Mesenchymal stem cell (in vitro differentiated cells and primary cell): ENCODE measurements around the gene MTHFD1.

ENCODE experiments used
- DNase-seq: peaks from one replicate; pipeline ENCODE4 v3.0.0-alpha.2; 2013
- H2AFZ ChIP-seq: one replicate; pipeline ENCODE4 v1.6.1; 2013; ENCODE audit warnings: low read depth, mild to moderate bottlenecking, control low read depth, inconsistent platforms, low read length, moderate library complexity
- H2AK5ac ChIP-seq: 2 replicates; pipeline ENCODE4 v1.6.1; 2013; ENCODE audit warnings: low read length, moderate library complexity, mild to moderate bottlenecking, inconsistent platforms; ENCODE audit not compliant: severe bottlenecking
- H2BK120ac ChIP-seq: one replicate; pipeline ENCODE4 v1.6.1; 2013; ENCODE audit warnings: low read depth, mild to moderate bottlenecking, inconsistent platforms, low read length, moderate library complexity
- H2BK12ac ChIP-seq, 2 experiments: one replicate each; pipeline ENCODE4 v1.6.1; 2013; ENCODE audit warnings: inconsistent platforms in 2 of 2, low read length in 2 of 2, mild to moderate bottlenecking in 2 of 2, moderate library complexity in 2 of 2, control low read depth in 1 of 2
- H2BK15ac ChIP-seq: one replicate; pipeline ENCODE4 v1.6.1; 2013; ENCODE audit warnings: mild to moderate bottlenecking, low read depth, inconsistent platforms; ENCODE audit not compliant: poor library complexity, severe bottlenecking
- H2BK5ac ChIP-seq: 2 replicates; pipeline ENCODE4 v1.6.1; 2013; ENCODE audit warnings: low read depth, mild to moderate bottlenecking, low read length, control low read depth, inconsistent platforms; ENCODE audit not compliant: poor library complexity, severe bottlenecking
- H3K14ac ChIP-seq, 2 experiments: one replicate each; pipeline ENCODE4 v1.6.1; 2013; ENCODE audit warnings: inconsistent platforms in 2 of 2, low read length in 2 of 2, control low read depth in 1 of 2, mild to moderate bottlenecking in 1 of 2, moderate library complexity in 1 of 2
- H3K18ac ChIP-seq, 2 experiments: one replicate each; pipeline ENCODE4 v1.6.1; 2013; ENCODE audit warnings: inconsistent platforms in 2 of 2, low read length in 2 of 2, control low read depth in 1 of 2, low read depth in 1 of 2, mild to moderate bottlenecking in 1 of 2
- H3K23ac ChIP-seq, 2 experiments: one replicate each; pipeline ENCODE4 v1.6.1; 2013; ENCODE audit warnings: inconsistent platforms in 2 of 2, low read length in 2 of 2, mild to moderate bottlenecking in 2 of 2, moderate library complexity in 2 of 2, control low read depth in 1 of 2
- H3K27ac ChIP-seq: 2 replicates; pipeline ENCODE4 v1.5.1; 2013; ENCODE audit warnings: mild to moderate bottlenecking, moderate library complexity, low read length, control low read depth, inconsistent platforms; ENCODE audit not compliant: poor library complexity, severe bottlenecking
- H3K27me3 ChIP-seq, 2 experiments: 2 replicates each; pipeline versions ENCODE4 v1.6.1 to v1.7.0; 2013; ENCODE audit warnings: low read length in 2 of 2, mild to moderate bottlenecking in 2 of 2, moderate library complexity in 2 of 2, control low read depth in 1 of 2, inconsistent platforms in 1 of 2; ENCODE audit not compliant: control insufficient read depth in 1 of 2, insufficient read depth in 1 of 2
- H3K36me3 ChIP-seq, 2 experiments: 2 replicates each; pipeline versions ENCODE4 v1.6.1 to v1.7.0; 2013; ENCODE audit warnings: low read length in 2 of 2, control low read depth in 1 of 2, inconsistent platforms in 1 of 2, low read depth in 1 of 2, mild to moderate bottlenecking in 1 of 2; ENCODE audit not compliant: insufficient read depth in 2 of 2, control insufficient read depth in 1 of 2
- H3K4ac ChIP-seq, 2 experiments: one replicate each; pipeline ENCODE4 v1.6.1; 2013; ENCODE audit warnings: inconsistent platforms in 2 of 2, low read length in 2 of 2, mild to moderate bottlenecking in 2 of 2, moderate library complexity in 2 of 2, control low read depth in 1 of 2, low read depth in 1 of 2
- H3K4me1 ChIP-seq: 2 replicates; pipeline ENCODE4 v1.6.1; 2013; ENCODE audit warnings: low read depth, low read length, control low read depth; ENCODE audit not compliant: control insufficient read depth, insufficient read depth
- H3K4me2 ChIP-seq: 2 replicates; pipeline ENCODE4 v1.6.1; 2013; ENCODE audit warnings: low read length, mild to moderate bottlenecking, inconsistent platforms; ENCODE audit not compliant: poor library complexity, severe bottlenecking
- H3K4me3 ChIP-seq, 2 experiments: 2 replicates each; pipeline versions ENCODE4 v1.5.1 to v1.7.0; 2013; ENCODE audit warnings: low read length in 2 of 2, mild to moderate bottlenecking in 2 of 2, control low read depth in 1 of 2, low read depth in 1 of 2; ENCODE audit not compliant: insufficient read depth in 1 of 2
- H3K79me1 ChIP-seq: replicated peaks from 2 replicates; pipeline ENCODE4 v1.6.1; 2013; ENCODE audit warnings: mild to moderate bottlenecking, control low read depth, low read length, inconsistent platforms; ENCODE audit not compliant: poor library complexity, severe bottlenecking
- H3K9ac ChIP-seq: 2 replicates; pipeline ENCODE4 v1.7.0; 2013; ENCODE audit warnings: mild to moderate bottlenecking, low read length, moderate library complexity
- H3K9me3 ChIP-seq: 2 replicates; pipeline ENCODE4 v1.7.0; 2013; ENCODE audit warnings: mild to moderate bottlenecking, low read length; ENCODE audit not compliant: control insufficient read depth
- H4K8ac ChIP-seq: one replicate; pipeline ENCODE4 v1.6.1; 2013; ENCODE audit warnings: inconsistent platforms, mild to moderate bottlenecking, low read length, moderate library complexity
- H4K91ac ChIP-seq: one replicate; pipeline ENCODE4 v1.6.1; 2013; ENCODE audit warnings: mild to moderate bottlenecking, low read length, inconsistent platforms
- WGBS: methylation state at CpG from one replicate; pipeline ENCODE4 v1.1.7; 2013; ENCODE audit warnings: mixed read lengths; 5-methylcytosine and 5-hydroxymethylcytosine counted together

Gene MTHFD1

GRCh38 chr14:64416348-64416932, 28.3 kb downstream of the MTHFD1 start:
- H3K9ac ChIP-seq = no peak overlapping the region
- H2AFZ ChIP-seq = no peak overlapping the region
- H4K8ac ChIP-seq = no peak overlapping the region
- no peaks in the 10 kb centered on the region for H3K9me3 ChIP-seq
- no peak overlapping the region for H3K18ac ChIP-seq
- H2BK12ac ChIP-seq = no peak overlapping the region
- no peak overlapping the region for H2BK15ac ChIP-seq
- no peak overlapping the region for H3K4me2 ChIP-seq
- no peak overlapping the region for H2BK120ac ChIP-seq
- H3K36me3 ChIP-seq = peaks cover 36 to 77% of the 10 kb centered on the region in 2 experiments
- H2BK5ac ChIP-seq = no peak overlapping the region
- peaks cover 8% of the 10 kb centered on the region for H3K4me1 ChIP-seq
- no peak overlapping the region for H3K4ac ChIP-seq
- no peak overlapping the region for H3K27ac ChIP-seq
- H2AK5ac ChIP-seq = no peak overlapping the region
- peaks cover 11% of the 10 kb centered on the region for H3K79me1 ChIP-seq
- H3K23ac ChIP-seq = no peak overlapping the region
- H3K4me3 ChIP-seq = no peak overlapping the region
- no peak overlapping the region for H3K14ac ChIP-seq
- no peak overlapping the region for H4K91ac ChIP-seq
- 83% methylated on average over 2 of the region's 3 CpGs for WGBS
- no peak for DNase-seq
- no peaks in the 10 kb centered on the region for H3K27me3 ChIP-seq

DNA sequence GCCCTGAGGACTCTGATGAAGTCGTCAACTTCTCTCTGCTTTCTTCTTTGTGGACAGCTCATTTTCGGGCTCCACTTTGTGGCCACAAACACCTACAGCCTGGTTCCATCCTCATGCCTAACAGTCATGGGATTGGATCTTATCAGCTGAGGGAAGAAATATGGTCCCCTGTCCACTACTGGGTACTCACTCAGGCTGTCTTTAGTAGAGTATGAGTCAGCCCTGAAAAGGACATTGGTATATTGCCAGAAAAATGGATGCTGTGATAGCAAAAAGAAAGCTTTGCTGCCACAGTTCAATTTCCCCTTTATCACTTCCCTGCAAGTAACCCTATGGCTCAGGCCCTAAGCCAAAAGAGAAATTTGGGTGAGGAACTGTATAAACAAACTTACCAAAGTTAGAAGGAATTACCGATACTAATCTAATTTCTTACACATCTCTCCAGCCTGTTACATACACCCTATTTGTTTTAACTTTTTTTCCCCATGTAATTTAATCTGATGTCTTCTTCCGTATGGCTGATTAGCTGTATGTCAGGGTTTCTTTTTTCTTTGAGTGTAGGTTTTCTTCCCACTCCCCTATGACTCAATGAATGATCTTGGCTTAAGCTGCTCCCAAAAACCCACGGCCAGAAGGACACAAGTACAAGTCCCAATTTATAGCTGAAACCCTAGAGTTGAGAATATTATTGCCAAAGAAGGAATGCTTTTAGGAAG, 29.1 kb downstream of the MTHFD1 start:
- WGBS = 100% methylated on average over 2 of the region's 5 CpGs

DNA sequence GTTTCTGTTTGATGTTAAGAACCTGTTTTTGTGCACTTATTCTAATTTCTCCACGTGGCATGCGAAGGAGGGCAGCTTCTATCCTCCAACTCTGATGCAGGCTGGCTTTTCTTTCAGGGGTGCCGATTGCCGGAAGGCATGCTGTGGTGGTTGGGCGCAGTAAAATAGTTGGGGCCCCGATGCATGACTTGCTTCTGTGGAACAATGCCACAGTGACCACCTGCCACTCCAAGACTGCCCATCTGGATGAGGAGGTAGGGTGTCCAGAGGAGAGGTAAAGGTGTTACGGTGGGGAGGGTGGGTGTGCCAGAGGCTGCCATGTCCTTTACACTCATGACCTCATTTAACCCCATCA, 29.6 kb downstream of the MTHFD1 start:
- peaks cover 5% of the 10 kb centered on the region for H3K79me1 ChIP-seq
- H4K91ac ChIP-seq = no peak overlapping the region
- no peak overlapping the region for H3K14ac ChIP-seq
- H3K9me3 ChIP-seq = no peaks in the 10 kb centered on the region
- H2AFZ ChIP-seq = no peak overlapping the region
- H3K4me2 ChIP-seq = no peak overlapping the region
- peak overlapping the region in 1 of 2 experiments; percentile 19 for H3K18ac ChIP-seq
- no peak overlapping the region for H3K23ac ChIP-seq
- no peaks in the 10 kb centered on the region for H3K27me3 ChIP-seq
- H2AK5ac ChIP-seq = peak overlapping the region; percentile 6
- no peak for DNase-seq
- H4K8ac ChIP-seq = peak overlapping the region; percentile 69
- peaks cover 33 to 72% of the 10 kb centered on the region in 2 experiments for H3K36me3 ChIP-seq
- no peak overlapping the region for H3K4ac ChIP-seq
- peaks cover 8% of the 10 kb centered on the region for H3K4me1 ChIP-seq
- no peak overlapping the region for H2BK12ac ChIP-seq
- WGBS = over 99% methylated on average over 6 of the region's 7 CpGs
- H2BK120ac ChIP-seq = no peak overlapping the region
- H3K4me3 ChIP-seq = no peak overlapping the region
- H3K9ac ChIP-seq = no peak overlapping the region
- H2BK5ac ChIP-seq = no peak overlapping the region
- H3K27ac ChIP-seq = no peak overlapping the region
- no peak overlapping the region for H2BK15ac ChIP-seq

More for the DNA sequence above, 29.1 kb downstream of the MTHFD1 start:
- H3K4me1 ChIP-seq = peaks cover 8% of the 10 kb centered on the region
- no peak overlapping the region for H2BK15ac ChIP-seq
- H3K27ac ChIP-seq = no peak overlapping the region
- H3K18ac ChIP-seq = no peak overlapping the region
- no peak overlapping the region for H2BK12ac ChIP-seq
- H3K27me3 ChIP-seq = no peaks in the 10 kb centered on the region
- DNase-seq = peak; percentile 32
- no peaks in the 10 kb centered on the region for H3K9me3 ChIP-seq
- peaks cover 36 to 73% of the 10 kb centered on the region in 2 experiments for H3K36me3 ChIP-seq
- no peak overlapping the region for H2AFZ ChIP-seq
- no peak overlapping the region for H3K23ac ChIP-seq
- no peak overlapping the region for H2BK120ac ChIP-seq
- no peak overlapping the region for H2BK5ac ChIP-seq
- no peak overlapping the region for H4K91ac ChIP-seq
- H3K79me1 ChIP-seq = peaks cover 7% of the 10 kb centered on the region
- no peak overlapping the region for H2AK5ac ChIP-seq
- H3K4me2 ChIP-seq = no peak overlapping the region
- no peak overlapping the region for H3K9ac ChIP-seq
- no peak overlapping the region for H3K4me3 ChIP-seq
- no peak overlapping the region for H3K4ac ChIP-seq
- H3K14ac ChIP-seq = no peak overlapping the region
- H4K8ac ChIP-seq = no peak overlapping the region

DNA sequence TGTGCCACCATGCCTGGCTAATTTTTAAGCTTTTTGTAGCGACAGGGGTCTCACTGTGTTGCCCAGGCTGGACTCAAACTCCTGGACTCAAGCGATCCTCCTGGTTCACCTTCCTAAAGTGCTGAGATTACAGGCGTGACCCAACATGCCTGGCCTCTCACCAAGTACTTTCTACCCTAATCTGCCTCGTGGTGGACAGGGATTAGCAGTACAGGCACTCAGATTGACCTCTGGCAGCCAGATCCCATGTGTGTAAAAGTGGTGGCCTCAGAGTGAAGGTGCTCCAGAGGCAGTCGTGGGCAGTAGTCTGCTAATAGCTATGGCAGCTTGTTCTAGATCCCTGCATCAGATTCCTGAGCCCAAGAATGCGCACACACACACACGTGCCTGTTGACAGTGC, 30.9 kb downstream of the MTHFD1 start:
- 94% methylated on average over 7 of the region's 7 CpGs for WGBS
- Histone ChIP-seq H3K9ac (no peak overlapping the region), H3K4me3 (no peak overlapping the region), H4K8ac (no peak overlapping the region), H4K91ac (no peak overlapping the region), H3K14ac (no peak overlapping the region), H3K23ac (no peak overlapping the region), H2BK12ac (no peak overlapping the region), H2BK120ac (no peak overlapping the region), H3K36me3 (peaks cover 28 to 68% of the 10 kb centered on the region in 2 experiments), H2AFZ (no peak overlapping the region), H3K9me3 (no peaks in the 10 kb centered on the region), H2BK5ac (no peak overlapping the region), H3K18ac (no peak overlapping the region), H2BK15ac (no peak overlapping the region), H2AK5ac (no peak overlapping the region), H3K4ac (no peak overlapping the region), H3K27ac (no peak overlapping the region), H3K4me1 (peaks cover 8% of the 10 kb centered on the region), H3K79me1 (peaks cover 5% of the 10 kb centered on the region), H3K4me2 (no peak overlapping the region), H3K27me3 (no peaks in the 10 kb centered on the region)
- no peak for DNase-seq
